Measurements from ENCODE around the gene SARDH.

SARDH gene

DNA sequence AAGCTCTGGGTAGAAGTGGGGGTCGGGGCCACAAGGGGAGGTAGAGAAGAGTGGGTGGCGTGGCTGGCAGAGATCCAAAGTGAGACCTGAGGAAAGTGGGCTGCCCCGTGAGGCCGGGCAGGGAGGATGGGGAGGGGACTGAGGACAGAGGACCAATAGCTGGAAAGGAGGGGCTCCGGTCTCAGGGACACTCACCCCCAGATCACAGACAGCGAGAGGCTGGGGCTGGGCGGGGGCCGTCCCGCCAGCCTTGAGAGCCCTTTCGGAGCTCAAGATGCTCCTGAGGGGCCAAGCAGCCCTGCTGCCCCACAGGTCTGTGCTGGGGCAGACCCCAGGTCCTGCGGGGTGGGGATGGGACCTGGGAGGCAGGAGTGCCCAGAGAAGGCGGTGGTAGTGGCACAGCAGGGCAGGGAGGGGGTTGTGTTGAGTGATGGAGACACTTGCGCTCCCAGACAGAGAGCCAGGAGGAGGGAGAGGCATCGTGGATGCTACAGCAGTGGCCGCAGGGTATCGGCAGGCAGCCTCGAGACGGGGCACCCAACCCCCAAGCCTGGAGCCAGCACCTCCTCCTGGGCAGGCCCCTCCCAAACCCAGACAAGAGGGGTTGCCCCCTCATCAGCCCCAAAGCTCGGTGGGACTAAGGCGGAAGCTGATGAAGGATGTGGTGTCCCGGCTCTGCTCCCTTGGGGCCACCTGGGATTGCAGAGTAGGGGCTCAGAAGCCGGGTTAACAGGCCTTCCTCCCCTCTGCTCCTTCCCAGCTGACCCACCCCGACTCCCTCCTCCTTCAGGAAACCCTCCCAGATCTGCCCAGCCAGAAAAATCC, 3.4 kb downstream of the SARDH start:
- DNase-seq (ENCODE audit: low spot score) = no peak

DNA sequence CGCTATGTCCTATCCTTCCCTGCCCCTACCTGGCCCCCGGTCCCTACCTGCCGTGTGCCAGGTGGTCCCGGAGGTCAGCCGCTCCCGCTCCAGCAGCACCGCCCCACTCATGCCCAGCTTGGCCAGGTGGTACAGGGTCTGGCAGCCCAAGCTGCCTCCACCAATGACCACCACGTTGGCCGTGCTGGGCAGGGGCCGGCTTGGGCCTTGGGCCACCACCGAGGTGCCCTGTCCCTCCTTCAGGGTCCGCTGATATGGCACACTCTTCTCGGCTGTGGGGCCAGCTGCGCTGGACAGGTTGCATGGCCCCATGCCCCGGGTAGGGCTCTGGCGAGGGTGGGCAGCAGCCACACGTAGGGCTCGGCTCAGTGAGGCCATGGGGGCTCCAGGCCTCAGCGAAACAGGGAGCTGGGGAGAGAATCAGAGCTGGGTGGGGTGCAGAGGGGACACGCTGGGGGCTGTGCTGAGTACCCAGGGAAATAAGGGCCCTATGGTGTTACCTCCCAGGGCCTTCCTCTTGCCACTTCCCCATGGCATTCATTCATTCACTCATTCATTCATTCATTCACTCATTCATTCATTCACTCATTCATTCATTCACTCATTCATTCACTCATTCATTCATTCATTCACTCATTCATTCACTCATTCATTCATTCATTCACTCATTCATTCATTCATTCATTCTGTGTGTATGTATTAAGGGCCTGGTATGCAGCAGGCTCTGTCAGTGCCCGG, 4.2 kb downstream of the SARDH start:
- DNase-seq (ENCODE audit: low spot score) = no peak

DNA sequence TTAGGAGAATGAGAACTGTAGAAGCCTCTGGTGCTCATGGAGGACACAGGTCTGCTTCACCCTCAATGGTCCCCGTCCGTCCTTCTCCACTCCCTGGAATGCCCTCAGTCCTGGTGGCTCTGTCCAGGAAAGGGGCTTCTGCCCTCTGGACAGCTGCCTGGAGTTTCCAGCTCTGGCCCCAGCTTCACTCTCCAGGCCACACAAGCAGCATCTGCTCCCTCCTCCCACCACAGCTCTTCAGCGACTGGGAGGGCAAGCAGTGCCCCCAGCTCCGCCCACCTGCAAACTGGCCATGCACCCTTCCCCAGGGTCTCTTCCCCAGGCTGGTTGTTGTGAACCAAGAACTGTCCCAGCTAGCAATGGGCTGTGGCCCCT, 4.7 kb downstream of the SARDH start:
- no peak for DNase-seq (ENCODE audit: low spot score)

DNA sequence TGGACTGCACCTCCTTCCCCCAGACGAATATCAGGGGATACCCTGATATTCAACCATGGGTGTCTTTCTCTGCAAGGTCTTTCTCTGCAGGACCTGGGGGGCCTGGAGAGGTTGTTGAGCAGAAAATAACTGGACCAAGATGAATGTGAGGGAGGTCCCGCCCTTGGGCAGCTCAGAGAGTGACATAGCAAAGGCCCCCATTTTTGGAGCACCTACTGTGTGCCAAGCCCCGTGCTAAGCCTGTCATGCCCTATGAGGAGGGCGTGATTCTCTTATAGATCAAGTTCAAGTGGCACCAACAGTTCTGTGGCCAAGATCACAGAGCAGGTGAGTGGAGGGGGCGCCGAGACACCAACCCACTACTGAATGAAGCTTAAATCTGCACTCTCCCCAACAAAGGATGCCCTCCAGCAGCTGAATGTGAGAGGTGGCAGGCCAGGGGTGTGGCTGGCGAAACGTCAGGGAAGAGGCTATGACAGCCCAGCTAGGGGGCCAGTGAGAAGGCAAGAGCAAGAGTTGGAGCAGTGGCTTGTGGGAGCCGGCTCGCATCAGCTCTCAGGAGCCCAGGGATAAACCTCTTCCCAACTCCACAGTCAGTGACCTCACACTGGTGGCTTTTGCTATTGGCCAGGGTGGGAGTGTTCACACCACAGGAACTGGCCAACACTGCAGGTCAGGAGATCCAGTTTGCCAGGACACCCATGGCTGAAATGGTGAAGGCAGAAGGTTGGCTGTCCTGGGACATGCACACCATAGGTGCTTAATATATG, 5.3 kb downstream of the SARDH start:
- DNase-seq (ENCODE audit: low spot score) = no peak

DNA sequence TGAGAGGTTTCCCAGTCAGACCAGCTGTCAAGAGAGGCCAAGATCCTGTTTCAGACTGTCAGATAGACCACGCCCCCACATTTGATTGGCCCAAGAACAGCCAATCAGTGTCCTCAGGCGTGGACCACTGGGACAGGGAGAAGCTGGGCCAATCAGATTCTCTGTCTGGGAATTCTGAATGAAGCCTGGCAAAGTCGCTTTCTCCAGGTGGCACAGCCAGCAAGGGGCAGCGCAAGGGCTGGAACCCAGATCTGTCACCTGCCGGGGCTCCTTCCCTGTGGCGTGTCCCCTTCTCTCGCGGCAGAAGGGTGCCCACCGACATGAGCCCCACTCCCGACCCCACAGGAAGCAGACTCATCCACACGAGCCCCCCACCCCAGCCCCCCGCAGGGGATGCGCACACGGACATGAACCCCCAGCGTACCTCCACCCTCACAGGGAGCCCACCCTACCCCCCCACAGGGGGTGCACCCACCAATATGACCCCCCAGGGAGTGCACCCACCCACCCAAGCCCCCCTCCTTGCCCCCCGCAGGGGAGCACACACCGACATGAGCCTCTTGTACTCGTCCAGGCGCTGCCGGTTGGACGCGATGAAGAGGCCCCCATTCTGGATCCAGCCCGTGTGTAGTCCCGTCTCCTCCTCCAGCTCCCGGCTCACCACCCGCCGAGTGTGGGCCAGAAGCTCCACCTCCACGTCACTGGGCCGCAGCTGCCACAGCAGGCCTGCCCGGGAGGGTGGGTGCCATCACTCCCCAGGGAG, 6.1 kb downstream of the SARDH start:
- peak; percentile 40 for DNase-seq (ENCODE audit: low spot score)

DNA sequence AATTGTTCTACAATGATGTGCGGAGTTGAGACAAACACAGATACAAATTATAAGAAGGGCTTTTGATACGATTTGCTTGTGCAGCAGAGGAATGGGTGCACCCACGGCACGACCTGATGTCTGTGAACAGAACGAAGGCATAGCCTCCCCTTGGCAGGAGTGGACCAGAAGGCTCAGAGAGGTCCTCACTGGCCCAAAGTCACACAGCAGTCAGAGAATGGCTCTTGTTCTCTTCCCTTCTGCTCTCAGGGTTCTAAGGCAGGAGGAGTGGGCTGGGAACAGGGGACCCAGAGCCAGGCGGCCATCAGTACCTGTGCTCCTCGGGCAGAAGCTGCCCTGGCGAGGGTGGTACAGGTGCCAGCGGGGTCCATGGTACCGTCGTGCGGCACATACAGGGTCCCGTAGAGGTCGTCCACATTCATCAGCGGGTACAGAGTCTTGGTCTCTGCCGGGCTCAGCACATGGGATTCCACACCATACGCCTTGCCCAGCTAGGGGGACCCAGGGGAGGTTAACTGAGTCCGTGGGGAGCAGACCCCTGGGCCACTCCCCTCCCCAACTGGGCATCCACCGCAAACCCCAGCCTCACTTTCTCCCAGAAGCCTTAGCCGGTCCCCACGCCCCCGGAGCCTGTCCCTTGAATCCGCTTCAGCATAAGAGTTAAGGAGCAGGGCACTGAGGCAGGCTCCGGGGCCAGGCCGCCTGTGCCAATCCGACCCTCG, 7.0 kb downstream of the SARDH start:
- no peak for DNase-seq (ENCODE audit: low spot score)

DNA sequence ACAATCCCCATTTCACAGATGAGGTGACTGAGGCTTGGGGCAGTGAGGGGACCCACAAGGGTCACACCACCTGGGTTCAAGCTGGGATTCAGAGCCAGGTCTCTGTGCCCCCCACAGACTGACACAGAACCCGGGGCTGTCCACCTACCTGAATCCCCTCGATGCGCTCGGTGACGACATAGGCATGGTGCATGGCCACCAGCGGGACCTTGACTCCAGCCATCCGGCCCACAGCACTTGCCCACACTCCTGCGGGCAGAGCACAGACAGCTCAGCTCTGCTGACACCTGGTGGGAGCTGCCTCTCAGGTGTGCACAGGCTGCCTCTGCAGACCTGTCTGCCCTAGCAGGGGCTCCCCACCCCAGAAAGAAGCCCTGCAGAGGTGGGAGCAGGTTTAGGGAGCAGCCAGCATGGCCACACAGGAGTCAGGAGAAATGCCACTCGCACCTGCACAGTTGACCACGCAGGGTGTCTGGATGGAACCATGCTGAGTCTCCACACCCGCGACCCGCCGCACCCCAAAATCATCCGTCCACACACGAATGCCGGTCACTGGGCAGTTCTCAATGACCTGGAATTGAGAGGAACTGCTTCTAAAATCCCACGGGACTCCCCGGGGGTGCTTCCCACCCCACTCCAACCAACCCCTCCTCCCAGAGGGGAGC, 8.4 kb downstream of the SARDH start:
- no peak for DNase-seq (ENCODE audit: low spot score)

DNA sequence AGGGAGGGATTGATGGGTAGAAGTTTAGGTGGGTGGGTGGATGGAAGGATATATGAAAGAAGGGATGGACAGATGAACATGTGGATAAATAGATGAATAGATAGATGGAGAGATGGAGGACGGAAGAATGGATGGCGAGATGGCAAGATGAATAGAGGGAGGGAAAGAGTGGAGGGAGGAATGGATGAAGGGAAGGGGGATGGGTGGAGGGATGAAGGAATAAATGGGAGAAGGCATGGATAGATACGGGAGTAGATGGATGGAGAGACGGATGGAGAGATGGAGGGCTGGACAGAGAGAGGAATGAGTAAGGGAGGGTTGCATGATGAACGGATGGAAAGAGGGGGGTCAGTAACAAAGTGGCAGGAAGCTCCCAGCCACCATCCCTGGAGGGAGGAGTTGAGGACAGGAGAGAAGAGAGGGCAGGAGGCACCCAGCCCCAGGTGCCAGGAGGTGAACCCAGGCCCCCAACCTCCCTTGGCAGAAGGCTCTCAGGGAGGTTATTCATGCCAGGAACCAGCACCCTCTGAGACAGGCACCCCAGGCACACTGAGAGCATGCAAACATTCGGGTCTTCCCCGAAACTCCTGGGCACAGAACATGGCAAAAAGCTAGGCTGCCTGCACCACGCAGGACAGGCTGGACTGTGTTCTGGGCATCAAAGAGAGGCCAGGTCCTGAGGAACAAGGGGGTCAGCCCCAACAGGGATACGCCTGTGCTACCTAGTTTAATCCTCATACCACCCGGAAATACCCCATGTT, 9.1 kb downstream of the SARDH start:
- no peak for DNase-seq (ENCODE audit: low spot score)

DNA sequence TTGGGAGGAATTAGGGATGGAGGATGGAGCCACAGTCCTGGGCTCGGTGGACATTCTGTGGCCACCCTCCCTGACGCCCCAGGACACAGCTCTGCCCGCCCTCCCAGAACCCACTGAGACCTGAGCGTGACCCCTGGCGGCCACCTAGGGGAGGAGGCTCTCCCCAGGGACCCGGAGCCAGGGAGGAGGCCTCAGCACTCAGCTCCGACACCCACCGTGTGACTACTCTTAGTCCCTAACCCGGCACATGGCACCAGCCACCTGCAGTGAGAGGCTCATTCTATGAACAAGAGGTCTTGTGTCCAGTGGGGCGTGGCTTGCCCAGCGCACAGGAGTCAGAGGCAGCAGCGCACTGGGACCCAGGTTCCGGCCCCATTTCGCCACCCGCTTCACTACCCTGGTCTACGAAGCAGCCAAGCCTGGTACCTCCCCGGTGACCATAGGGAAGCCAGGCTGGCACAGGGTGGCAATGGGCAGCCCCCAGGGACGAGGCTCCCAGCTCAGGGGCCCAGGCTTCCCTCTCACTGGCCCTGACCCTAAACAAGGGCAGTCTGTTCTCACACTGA, 10.2 kb downstream of the SARDH start:
- no peak for DNase-seq (ENCODE audit: low spot score)

DNA sequence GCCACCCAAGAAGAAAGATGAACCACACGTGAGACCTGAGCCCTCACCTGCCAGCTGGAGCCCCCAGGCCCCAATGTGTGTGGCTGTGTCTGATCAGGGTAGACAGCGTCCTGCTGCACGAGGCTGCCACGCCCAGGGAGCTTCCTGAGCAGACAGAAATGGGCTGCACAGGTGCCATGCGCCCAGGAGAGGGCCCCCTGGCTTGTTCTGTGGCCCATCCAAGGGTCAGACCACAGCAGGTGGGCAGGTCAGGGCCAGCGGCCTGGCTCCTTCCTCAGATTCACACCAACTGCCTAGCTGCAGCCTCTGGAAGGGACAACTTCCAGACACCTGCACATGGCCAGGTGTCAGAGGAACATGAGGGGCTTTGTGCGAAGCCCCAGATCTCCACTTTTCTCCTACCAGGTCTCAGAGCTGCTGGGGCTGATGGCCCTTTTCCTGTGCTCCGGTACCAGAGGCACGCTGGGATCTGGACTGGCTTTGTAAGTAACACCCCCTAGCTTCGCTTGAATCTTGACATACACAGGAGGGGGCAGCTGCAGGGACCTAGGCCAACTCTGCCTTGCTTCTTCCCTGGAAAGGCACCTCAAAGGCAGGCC, 10.8 kb downstream of the SARDH start:
- DNase-seq (ENCODE audit: low spot score) = no peak

DNA sequence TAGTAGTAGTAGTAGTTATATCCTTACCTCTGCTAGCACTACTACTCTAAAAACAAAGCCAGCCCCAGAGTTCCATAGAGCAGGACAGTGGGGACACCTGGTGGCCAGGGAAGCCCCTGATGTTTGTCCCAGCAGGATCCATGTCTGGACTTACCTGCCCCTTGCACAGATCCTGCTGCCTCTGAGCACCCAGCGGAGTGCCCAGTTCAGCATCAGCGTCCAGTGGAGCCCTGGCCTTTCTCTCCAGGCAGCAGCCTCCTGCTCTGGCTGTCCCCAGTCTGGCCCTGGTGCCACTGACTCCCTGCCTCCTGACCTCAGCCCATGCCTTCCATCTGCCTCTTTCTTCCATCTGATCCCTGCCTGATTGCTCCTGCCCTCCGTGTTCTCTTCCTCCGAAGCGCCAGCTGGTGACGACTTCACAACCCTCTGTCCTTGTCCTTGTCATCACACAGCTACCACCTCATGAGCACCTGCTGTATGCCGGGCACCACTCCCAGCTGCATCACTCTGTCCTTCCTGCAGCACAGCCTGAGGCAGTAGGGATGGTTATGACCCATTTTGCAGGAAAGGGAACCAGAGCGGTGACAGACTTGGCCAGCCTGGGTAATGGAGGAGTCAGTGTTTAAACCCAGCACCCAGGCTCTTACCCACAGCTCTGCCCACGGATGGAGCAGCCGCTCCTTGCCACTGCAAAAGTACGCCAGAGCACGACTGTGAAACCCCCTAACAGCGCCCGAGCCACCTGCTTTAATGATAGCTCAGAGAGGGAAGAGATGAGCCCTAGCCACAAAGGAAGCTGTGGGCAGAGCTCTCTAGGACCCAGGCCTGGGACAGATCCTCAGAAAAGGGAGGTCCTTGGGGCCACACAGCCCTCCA, 11.5 kb downstream of the SARDH start:
- DNase-seq (ENCODE audit: low spot score) = peak; percentile 40

DNA sequence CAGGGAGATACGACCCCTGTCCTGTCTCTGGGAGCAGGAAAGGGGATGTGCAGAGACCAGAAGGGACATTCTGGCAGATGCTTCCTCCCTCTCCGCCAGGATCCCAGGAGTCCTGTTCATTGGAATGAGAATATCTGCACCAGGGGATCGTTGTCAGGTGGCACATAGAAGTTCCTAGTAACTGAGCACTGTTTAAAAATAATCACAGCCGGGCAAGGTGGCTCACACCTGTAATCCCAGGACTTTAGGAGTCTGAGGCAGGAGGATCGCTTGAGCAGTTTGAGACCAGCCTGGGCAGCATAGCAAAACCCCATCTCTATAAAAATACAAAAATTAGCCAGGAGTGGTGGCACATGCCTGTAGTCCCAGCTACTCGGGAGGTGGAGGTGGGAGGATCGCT, 12.3 kb downstream of the SARDH start:
- no peak for DNase-seq (ENCODE audit: low spot score)

DNA sequence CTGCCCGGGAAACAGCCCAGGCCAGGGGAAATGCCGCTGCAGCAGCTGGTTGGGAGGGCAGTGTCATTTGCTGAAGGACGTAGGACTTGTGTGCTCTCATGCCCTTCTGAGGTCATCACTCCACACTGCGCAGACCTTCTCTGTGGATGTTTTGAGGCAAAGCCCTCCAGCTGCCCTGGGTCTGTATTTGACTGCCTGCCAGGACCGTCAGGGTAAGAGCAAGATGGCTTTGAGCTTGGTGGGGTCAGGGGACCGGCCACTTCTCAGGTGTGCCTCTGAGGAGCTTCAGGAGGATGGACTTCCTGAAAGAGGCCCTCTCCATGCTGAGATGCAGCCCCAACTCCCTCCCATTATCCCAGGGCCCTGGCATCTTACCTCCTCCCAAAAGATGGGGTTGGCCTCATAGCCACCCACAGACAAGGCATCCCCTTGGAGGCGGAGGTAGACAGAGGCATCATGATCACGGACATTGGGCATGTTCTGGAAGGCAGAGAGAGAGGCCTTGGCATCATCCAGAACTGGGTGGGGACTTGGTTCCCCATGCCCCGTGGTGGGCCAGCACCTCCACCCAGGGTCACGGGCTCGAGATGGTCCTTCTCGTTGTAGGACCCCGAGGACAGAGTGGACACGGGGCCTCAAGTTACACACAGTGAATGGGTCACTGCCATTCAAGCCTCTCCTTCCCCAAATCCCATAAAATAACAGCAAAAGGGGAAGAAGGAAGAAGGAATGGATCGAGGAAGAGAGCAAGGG, 19.4 kb downstream of the SARDH start:
- no peak for DNase-seq (ENCODE audit: low spot score)

DNA sequence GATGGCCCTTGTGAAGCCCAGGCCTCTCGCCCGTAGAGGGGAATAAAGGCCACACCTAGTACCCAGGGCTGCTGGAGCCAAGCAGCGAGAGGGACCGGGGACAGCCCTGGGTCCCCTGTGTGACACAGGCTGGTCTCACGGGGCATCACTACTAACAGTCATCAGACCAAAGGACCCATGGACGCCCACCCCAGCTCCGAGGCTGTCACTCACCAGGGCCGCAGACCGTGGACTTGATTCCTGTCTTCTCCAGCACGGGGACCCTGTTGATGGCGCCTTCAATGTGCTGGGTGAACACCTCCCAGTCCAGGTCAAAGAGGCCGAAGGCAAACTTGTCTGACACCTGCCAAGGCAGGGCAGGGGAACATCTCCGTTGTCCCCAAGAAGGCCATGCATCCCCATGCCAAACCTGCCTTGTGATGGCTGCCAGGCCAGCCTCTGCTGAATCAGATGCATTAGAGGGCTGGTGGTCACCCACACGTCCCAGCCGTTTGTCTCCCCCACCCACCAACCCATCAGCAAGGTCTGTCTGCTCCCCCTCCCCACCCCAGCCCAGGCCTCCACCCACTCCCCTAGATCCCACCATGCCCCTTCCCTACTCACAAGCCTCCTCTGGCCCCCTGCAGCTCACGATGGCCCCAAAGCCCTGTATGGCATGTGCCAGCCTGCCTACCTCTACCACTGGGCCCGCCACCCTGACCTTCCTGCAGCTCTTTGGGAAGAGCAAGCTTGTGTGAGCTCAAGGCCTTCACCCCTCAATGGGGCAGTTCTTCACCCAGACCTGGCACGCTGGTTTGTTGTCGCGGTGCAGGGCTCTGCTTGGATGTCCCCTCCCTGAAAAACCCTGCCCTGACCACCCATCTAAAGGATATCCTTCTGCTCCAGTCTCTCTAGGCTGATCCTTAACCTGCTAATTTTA, 20.8 kb downstream of the SARDH start:
- no peak for DNase-seq (ENCODE audit: low spot score)

DNA sequence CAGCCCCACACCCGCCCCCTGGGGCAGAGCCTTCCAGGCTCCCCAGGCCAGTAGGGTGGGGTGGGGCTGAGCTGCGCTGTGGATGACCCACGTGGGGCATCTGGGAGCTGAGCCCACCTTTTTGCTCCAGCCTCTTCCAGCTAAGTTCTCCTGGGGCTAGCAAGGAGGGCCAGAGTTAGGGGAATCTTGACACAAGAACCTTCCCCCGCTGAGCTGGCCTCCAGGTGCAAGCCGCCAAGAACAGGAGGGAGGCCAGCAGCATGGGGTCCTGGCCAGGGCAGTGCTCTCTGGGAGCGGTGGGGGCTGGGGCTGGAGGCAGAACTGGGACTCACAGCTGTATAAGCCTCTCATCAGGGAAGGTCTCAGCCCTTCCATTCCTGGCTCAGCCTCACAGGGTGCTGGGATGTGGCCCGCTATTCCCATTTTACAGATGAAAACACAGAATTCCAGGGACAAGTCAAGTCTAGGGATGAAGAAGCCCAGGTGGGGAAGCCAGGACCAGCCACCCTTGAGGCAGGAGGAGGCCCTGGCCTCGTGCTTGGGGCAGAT, 21.5 kb downstream of the SARDH start:
- DNase-seq (ENCODE audit: low spot score) = no peak

DNA sequence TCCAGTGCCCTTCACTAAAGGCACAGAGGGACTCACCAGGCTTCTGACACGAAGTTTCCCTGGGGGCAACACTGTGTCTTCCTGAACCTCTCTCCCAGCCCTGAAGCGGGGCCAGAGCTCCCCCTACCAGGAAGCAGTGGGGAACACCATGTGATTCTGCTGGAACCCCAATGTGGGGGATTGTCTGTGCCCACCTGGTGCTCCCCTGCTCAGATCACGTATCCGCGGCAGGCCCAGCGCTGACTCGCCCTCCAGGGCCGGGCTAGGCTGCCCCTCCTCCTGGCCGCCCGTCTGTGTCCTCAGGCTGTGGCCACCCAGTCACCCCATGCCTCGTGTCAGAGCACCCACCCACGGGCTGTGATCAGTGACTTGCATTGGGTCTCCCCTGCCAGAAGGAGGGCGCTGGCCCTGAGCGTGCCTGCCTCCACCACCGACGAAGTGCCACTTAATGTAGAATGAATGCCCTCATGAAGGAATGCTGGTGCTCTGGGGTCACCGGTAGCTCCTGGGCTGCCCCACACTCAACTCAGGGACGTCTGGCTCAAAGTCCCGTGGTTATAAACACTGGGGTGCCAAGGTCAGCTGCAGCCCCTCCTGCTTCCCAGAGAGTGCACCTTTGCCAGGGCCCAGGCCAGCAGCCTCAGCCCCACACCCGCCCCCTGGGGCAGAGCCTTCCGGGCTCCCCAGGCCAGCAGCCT, 22.1 kb downstream of the SARDH start:
- DNase-seq (ENCODE audit: low spot score) = no peak
